PFSK-1 (cell line): Measurements from ENCODE around the gene CABP7.

Experiments used
- FOXP2 ChIP-seq: optimal IDR thresholded peaks from 2 replicates; pipeline ENCODE3; 2011; ENCODE audit warnings: borderline replicate concordance, control low read depth, inconsistent platforms; ENCODE audit not compliant: insufficient read depth; ENCODE audit errors: extremely low read length, extremely low read depth
- POLR2AphosphoS5 ChIP-seq: IDR thresholded peaks from 2 replicates; pipeline ENCODE4 v1.6.1; 2012; ENCODE audit warnings: low read depth, mild to moderate bottlenecking, control low read depth, low read length, moderate library complexity
- SIN3A ChIP-seq: IDR thresholded peaks from 2 replicates; pipeline ENCODE4 v1.6.1; 2012; ENCODE audit warnings: mild to moderate bottlenecking, low read length, moderate library complexity, borderline replicate concordance; ENCODE audit not compliant: insufficient read depth
- TAF1 ChIP-seq: IDR thresholded peaks from 2 replicates; pipeline ENCODE4 v1.6.1; 2012; ENCODE audit warnings: low read length, control low read depth, borderline replicate concordance; ENCODE audit not compliant: insufficient read depth
- TF ChIP-seq, protein P1 (sequence below), 2 experiments: IDR thresholded peaks; 2 replicates each; pipeline versions ENCODE4 v1.6.1 to v1.8.0; 2011 to 2012; ENCODE audit warnings: low read depth in 2 of 2, low read length in 2 of 2, control low read depth in 1 of 2, inconsistent platforms in 1 of 2, mild to moderate bottlenecking in 1 of 2, moderate library complexity in 1 of 2; ENCODE audit not compliant: insufficient read depth in 1 of 2

DNA sequence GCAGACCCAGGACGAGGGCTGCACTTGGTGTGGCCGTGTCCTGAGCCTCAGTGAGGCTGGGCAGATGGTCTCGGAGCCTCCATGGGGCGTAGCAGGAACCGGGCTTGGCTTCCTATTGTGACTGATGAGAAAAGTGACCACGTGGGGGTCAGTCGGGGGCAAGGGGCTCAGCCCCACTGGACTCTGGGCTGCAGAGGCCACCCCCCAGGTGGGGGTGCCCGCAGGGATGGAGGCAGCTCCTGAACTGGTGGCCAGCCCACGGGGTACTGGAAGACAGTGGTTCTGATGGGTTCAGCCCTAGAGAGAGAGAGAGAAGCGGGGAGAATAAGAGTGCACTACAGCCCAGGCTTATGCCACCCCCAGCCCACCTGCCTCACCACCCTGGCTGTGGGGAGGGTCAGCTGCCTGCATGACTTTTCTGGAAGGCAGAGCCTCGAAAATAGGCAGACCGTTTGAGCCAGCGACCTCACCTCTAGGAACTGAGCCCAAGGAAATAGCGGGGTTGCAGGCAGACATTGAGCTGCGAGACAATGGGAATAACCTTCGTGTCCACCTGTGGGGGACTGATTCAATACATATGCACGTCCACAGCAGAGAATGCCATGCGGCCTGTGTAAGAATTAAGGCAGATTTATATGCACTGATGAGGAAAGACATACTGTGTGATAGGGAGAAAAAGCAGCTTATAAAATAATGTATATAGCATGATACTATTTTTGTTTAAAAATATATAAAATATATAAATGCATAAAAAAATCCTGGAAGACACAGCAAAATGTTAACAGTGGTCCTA lies 11.5 kb downstream of the CABP7 start:
- TF ChIP-seq, protein P1, sequence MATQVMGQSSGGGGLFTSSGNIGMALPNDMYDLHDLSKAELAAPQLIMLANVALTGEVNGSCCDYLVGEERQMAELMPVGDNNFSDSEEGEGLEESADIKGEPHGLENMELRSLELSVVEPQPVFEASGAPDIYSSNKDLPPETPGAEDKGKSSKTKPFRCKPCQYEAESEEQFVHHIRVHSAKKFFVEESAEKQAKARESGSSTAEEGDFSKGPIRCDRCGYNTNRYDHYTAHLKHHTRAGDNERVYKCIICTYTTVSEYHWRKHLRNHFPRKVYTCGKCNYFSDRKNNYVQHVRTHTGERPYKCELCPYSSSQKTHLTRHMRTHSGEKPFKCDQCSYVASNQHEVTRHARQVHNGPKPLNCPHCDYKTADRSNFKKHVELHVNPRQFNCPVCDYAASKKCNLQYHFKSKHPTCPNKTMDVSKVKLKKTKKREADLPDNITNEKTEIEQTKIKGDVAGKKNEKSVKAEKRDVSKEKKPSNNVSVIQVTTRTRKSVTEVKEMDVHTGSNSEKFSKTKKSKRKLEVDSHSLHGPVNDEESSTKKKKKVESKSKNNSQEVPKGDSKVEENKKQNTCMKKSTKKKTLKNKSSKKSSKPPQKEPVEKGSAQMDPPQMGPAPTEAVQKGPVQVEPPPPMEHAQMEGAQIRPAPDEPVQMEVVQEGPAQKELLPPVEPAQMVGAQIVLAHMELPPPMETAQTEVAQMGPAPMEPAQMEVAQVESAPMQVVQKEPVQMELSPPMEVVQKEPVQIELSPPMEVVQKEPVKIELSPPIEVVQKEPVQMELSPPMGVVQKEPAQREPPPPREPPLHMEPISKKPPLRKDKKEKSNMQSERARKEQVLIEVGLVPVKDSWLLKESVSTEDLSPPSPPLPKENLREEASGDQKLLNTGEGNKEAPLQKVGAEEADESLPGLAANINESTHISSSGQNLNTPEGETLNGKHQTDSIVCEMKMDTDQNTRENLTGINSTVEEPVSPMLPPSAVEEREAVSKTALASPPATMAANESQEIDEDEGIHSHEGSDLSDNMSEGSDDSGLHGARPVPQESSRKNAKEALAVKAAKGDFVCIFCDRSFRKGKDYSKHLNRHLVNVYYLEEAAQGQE (IDR thresholded peaks at IDR 0.05; ENCODE audit: insufficient read depth in 1 of 2, low read depth in 2 of 2, low read length in 2 of 2): no peak
- TF ChIP-seq POLR2AphosphoS5: no peak
- no peak for TF ChIP-seq TAF1
- no peak for TF ChIP-seq SIN3A
- TF ChIP-seq FOXP2: no peak
